Measurements from ENCODE around the gene RASGEF1B. TPM values are rescaled to one million over a fixed set of nuclear protein-coding genes. Genes with fewer than 3 reads are reported as not detected.

The RASGEF1B gene
- total RNA-seq, 1 experiment from 2014 or later, result 1.4 TPM

- Histone ChIP-seq H3K27me3 (ENCODE audit: low read length) (no peaks in the 10 kb centered on the region), H3K36me3 (ENCODE audit: low read depth, low read length) (no peaks in the 10 kb centered on the region), H4K20me1 (ENCODE audit: low read length) (no peaks in the 10 kb centered on the region), H3K27ac (ENCODE audit: low read length) (no peak overlapping the region), H3K4me2 (ENCODE audit: low read length) (no peak overlapping the region), H3K9me2 (replicated peaks; ENCODE audit: low read length) (no peaks in the 10 kb centered on the region), H3K9me3 (ENCODE audit: low read length) (no peaks in the 10 kb centered on the region), H3K79me2 (ENCODE audit: low read length) (no peaks in the 10 kb centered on the region), H3K4me1 (ENCODE audit: insufficient read depth, low read length) (peaks cover 38% of the 10 kb centered on the region), H3F3A (ENCODE audit: low read length, unreplicated experiment) (no peaks in the 10 kb centered on the region), H2AFZ (ENCODE audit: low read length) (no peak overlapping the region), H3K9ac (ENCODE audit: low read length) (no peak overlapping the region), H3K4me3 (ENCODE audit: low read length) (no peak overlapping the region)
- BruUV-seq (replicated peaks), result no TSS peak
- ATAC-seq (no peak), DNase-seq (no peak)
- no peak for TF ChIP-seq CTCF (conservative IDR thresholded peaks at IDR 0.05; ENCODE audit: low read depth, low read length)
- no peak for TF ChIP-seq EZH2 (IDR thresholded peaks at IDR 0.05; ENCODE audit: low read length, unreplicated experiment)
- no peak for TF ChIP-seq EZH2phosphoT487 (IDR thresholded peaks at IDR 0.05; ENCODE audit: borderline replicate concordance, low read length)
- intact Hi-C loops (cut with micrococcal nuclease), result no loop called here
- CTCF ChIA-PET, result no interaction called here
- POLR2A ChIA-PET (ENCODE audit: unreplicated experiment), result no interaction called here
Measured at GRCh38 chr4:81455897-81456296, 15.8 kb downstream of the RASGEF1B start.

DNA sequence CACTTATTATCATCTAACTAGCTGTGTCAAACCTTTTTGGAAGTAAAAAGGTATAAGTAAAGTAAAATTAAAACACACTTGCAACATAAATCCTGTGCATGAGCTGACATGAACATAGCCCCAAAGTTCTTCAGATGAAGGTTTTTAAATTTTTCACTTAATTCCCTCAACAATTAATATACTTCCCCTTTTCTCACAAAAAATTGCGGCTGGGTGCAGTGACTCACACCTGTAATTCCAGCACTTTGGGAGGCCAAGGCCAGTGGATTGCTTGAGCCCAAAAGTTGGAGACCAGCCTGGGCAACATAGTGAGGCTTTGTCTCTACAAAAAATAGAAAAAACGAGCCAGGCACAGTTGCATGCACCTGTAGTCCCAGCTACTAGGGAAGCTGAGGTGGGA, 16.8 kb downstream of the RASGEF1B start:
- Histone ChIP-seq H3F3A (ENCODE audit: low read length, unreplicated experiment) (no peaks in the 10 kb centered on the region), H3K9me2 (replicated peaks; ENCODE audit: low read length) (no peaks in the 10 kb centered on the region), H3K4me3 (ENCODE audit: low read length) (no peak overlapping the region), H3K9me3 (ENCODE audit: low read length) (no peaks in the 10 kb centered on the region), H4K20me1 (ENCODE audit: low read length) (no peaks in the 10 kb centered on the region), H3K79me2 (ENCODE audit: low read length) (no peaks in the 10 kb centered on the region), H3K4me2 (ENCODE audit: low read length) (0 out of 2 replicates have a peak overlapping the region, but pooled peaks have one; percentile 30), H2AFZ (ENCODE audit: low read length) (no peak overlapping the region), H3K9ac (ENCODE audit: low read length) (no peak overlapping the region), H3K4me1 (ENCODE audit: insufficient read depth, low read length) (peaks cover 38% of the 10 kb centered on the region), H3K36me3 (ENCODE audit: low read depth, low read length) (no peaks in the 10 kb centered on the region), H3K27me3 (ENCODE audit: low read length) (no peaks in the 10 kb centered on the region), H3K27ac (ENCODE audit: low read length) (no peak overlapping the region)
- BruUV-seq (replicated peaks), result no TSS peak
- ATAC-seq, result no peak
- TF ChIP-seq EZH2 (IDR thresholded peaks at IDR 0.05; ENCODE audit: low read length, unreplicated experiment) (no peak), CTCF (conservative IDR thresholded peaks at IDR 0.05; ENCODE audit: low read depth, low read length) (no peak), EZH2phosphoT487 (IDR thresholded peaks at IDR 0.05; ENCODE audit: borderline replicate concordance, low read length) (no peak)
- ChIA-PET CTCF (no interaction called here), POLR2A (ENCODE audit: unreplicated experiment) (no interaction called here)
- intact Hi-C loops (cut with micrococcal nuclease), result loop anchor here (5.0 kb wide), 1 partner anchor 48 kb away; no protein-coding TSS in a partner anchor
- DNase-seq, result no peak

DNA sequence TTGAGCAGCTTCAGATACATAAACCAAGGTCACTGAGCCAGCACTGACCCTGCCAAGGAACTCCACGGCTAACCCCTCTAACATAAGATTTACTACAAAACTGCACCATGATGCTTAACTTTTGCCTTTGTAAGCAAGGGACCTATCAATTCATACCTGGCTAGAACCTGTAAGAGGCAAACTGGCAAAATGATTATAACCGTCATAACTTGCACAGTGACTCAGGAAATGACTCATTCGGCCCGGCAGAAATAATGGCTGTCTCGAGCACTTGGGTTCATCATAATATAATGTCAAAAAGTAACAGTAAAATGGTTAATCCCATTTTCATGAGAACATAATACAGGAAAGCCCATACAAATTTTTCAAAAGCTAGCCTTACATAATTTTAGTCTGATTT, 17.2 kb downstream of the RASGEF1B start:
- no TSS peak for BruUV-seq (replicated peaks)
- H3K4me3 ChIP-seq (ENCODE audit: low read length), result no peak overlapping the region
- peak; percentile 71 for DNase-seq
- H3F3A ChIP-seq (ENCODE audit: low read length, unreplicated experiment), result no peaks in the 10 kb centered on the region
- ChIA-PET POLR2A (ENCODE audit: unreplicated experiment) (no interaction called here), CTCF (no interaction called here)
- no peak overlapping the region for H3K9ac ChIP-seq (ENCODE audit: low read length)
- H3K9me2 ChIP-seq (replicated peaks; ENCODE audit: low read length), result no peaks in the 10 kb centered on the region
- H2AFZ ChIP-seq (ENCODE audit: low read length), result no peak overlapping the region
- H3K36me3 ChIP-seq (ENCODE audit: low read depth, low read length), result no peaks in the 10 kb centered on the region
- intact Hi-C loops (cut with micrococcal nuclease), result loop anchor here (5.0 kb wide), 1 partner anchor 47 kb away; no protein-coding TSS in a partner anchor
- TF ChIP-seq EZH2phosphoT487 (IDR thresholded peaks at IDR 0.05; ENCODE audit: borderline replicate concordance, low read length) (no peak), EZH2 (IDR thresholded peaks at IDR 0.05; ENCODE audit: low read length, unreplicated experiment) (no peak), CTCF (conservative IDR thresholded peaks at IDR 0.05; ENCODE audit: low read depth, low read length) (no peak)
- ATAC-seq, result peak; percentile 54
- no peaks in the 10 kb centered on the region for H4K20me1 ChIP-seq (ENCODE audit: low read length)
- peak overlapping the region; percentile 14; the same call in 1 of the 2 replicates for H3K27ac ChIP-seq (ENCODE audit: low read length)
- peaks cover 38% of the 10 kb centered on the region for H3K4me1 ChIP-seq (ENCODE audit: insufficient read depth, low read length)
- peak overlapping the region; percentile 30; the same call in 1 of the 2 replicates for H3K4me2 ChIP-seq (ENCODE audit: low read length)
- H3K9me3 ChIP-seq (ENCODE audit: low read length), result no peaks in the 10 kb centered on the region
- no peaks in the 10 kb centered on the region for H3K79me2 ChIP-seq (ENCODE audit: low read length)
- H3K27me3 ChIP-seq (ENCODE audit: low read length), result no peaks in the 10 kb centered on the region

Measured in PC-3 (cell line).